AG09319 (cell line): ENCODE measurements around the gene CASTOR1.

Source experiments
- DNase-seq: peaks from one replicate; pipeline ENCODE4 v3.0.0-alpha.2; 2010; ENCODE audit warnings: low read depth; ENCODE audit errors: extremely low read depth
- CTCF ChIP-seq: IDR thresholded peaks from 2 replicates; pipeline ENCODE4 v1.5.1; 2011; ENCODE audit warnings: low read depth, mild to moderate bottlenecking, inconsistent platforms, low read length, moderate library complexity

Gene CASTOR1

DNA sequence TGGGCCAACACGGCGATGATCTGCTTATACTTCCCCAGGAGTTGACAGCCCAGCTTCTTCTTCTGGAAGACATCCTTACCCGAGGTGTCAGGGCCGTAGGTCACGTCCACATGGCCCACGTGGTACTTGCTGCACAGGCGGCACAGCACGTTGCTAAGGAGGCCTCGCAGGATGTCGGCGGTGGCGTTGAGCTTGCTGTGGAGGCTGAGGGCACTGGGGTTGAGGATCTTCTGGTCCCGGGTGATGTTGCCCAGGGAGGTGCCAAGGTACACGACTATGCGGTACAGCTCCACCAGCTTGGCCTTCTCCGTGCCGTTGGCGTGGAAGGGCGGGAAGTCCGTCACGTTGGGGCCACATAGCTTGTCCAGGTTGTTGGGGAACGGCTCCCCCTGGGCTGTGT lies 45.6 kb downstream of the CASTOR1 start:
- TF ChIP-seq CTCF = no peak
- no peak for DNase-seq

- DNase-seq = no peak
- no peak for TF ChIP-seq CTCF
Observed at GRCh38 chr22:30241576-30242371, 47.5 kb downstream of the CASTOR1 start.

- DNase-seq = no peak
- TF ChIP-seq CTCF = no peak
Observed at GRCh38 chr22:30240541-30241417, 48.5 kb downstream of the CASTOR1 start.

DNA sequence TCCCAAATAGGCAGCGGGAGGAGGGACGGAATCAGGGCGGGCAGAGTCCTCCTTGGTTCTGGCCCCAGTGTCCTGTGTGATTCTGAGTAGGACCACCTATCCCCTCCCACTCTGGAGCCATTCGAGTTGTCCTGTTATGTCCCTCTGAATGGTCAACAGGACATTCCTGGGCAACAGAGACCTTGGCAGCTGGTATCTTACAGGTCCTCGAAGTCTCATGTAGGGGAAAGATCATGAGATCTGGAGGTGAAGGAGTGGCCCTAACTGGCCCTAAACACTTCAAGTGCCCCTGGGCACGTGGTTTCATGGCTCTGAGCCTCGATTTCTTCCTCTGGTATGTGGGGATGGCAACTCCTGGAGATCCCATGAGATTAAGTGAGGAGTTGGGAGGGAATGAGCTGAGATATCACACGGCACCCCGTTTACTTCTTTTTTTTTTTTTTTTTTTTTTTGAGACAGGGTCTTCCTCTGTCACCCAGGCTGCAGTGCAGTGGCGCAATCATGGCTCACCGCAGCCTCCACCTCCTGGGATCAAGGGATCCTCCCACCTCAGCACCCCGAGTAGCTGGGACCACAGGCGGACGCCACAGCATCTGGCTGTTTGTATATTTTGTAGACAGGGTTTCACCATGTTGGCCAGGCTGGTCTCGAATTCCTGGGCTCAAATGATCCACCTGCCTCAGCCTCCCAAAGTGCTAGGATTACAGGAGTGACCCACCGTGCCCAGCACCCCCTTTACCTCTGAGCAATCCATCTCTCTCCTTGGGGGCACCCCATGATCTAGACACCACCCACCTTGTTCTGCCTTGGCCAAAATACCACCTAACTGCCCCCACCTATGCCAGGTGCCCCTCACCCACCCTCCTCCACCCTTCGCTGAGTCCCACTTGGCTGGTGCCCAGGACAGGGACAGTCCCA lies 49.6 kb downstream of the CASTOR1 start:
- no peak for TF ChIP-seq CTCF
- DNase-seq = no peak

DNA sequence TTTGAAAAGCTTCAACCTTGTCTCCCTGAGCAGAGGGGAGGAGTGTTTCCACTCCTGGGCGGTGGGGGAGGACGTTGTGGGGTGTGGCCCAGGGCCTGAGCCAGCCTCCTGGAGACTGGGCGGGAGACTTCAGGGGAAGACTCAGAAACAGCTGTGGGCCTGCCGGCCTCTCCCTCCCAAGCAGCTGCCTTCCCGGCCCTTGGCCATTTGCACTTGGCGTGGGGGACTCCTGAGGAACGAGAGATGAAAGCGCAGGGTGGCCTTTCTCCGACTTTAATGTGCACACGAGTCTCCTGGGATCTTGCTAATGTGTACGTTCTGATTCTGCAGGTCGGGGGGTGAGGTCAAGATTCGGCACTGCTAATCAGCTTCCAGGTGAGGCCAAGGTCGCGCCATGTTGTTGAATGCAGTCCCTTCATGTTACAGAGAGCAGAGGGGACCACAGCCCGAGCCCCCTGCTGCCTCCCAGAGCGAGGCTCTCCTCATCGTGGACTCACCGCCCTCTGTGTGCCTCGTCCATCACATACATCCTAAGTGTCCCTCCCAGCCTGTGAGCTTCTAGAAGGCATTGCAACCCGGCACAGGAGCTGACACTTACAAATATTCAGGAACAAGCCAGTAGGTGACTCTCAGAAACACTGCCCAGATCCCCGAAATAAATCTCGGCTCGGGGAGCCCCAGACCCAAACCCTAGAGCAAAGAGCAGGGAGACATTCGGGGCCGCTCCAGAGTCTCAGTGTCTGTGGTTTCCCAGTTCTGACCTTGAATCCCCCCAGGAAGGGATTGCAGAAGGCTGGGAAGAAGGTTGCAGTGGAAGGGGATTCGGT lies 50.4 kb downstream of the CASTOR1 start:
- no peak for TF ChIP-seq CTCF
- DNase-seq = no peak

- DNase-seq = no peak
- TF ChIP-seq CTCF = no peak
Observed at GRCh38 chr22:30238136-30238535, 51.2 kb downstream of the CASTOR1 start.
